GM18858 (cell line): ENCODE data around the gene EDAR.

Experiments
- ATAC-seq: cut with Tn5 transposase; IDR thresholded peaks from one replicate; pipeline ENCODE4 v1.9.1; 2021; ENCODE audit not compliant: unreplicated experiment

EDAR gene

DNA sequence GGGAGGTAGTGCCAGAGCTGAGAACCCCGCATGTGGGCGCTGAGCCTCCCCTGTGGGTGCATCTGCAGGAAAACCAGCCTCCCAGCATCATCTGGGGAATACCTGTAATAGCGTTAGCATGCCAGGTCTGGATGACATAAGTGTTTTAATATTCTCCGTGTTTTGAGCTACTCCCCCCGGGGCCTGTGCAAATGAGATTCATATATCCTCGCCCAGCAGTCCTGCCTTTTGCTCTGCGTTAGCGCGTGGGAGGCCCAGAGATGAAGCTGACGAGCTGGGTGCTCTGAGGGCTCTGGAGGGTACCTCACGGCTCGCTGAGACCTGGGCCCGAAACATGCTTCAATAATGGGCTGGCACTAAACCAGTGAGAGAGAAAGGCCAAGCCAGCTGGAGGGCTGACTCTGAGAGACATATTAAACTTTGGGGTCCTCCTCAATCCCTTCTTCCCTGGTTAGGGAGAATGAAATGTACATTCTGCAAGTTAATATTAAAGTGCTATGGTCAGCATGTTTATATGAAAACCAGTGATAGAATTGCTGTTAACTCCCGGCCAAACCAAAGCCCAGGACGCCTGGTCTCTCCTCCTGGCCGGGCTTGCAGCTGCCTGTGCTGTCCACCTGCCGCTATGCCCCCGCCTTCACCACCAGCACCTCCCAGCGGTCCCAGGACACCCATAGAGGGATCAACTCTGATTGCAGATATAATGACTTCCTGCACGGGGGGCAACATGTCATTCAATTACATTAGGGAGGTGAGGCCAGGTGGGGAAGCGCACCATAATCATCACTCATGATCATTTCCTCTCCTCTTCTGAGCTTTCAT lies 77.0 kb downstream of the EDAR start:
- no peak for ATAC-seq

DNA sequence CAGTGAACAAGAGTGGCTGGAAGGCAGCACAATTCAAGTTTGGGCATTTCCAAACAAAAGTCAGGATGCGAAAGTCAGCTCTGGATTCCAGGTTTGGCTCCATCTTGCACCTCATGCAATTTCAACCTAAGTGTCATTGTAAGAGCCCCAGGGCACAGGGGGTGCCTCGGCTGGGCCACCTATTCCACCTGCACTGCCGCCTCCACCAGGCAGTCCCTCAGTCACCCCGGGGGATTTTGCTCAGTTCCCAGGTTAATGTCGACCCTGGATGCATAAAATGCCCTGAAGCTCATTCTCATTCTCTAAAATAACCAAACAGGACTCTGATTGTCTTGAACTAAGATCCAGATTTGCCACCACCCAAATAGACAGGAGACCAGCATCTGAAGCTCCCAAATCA lies 77.6 kb downstream of the EDAR start:
- ATAC-seq = no peak

DNA sequence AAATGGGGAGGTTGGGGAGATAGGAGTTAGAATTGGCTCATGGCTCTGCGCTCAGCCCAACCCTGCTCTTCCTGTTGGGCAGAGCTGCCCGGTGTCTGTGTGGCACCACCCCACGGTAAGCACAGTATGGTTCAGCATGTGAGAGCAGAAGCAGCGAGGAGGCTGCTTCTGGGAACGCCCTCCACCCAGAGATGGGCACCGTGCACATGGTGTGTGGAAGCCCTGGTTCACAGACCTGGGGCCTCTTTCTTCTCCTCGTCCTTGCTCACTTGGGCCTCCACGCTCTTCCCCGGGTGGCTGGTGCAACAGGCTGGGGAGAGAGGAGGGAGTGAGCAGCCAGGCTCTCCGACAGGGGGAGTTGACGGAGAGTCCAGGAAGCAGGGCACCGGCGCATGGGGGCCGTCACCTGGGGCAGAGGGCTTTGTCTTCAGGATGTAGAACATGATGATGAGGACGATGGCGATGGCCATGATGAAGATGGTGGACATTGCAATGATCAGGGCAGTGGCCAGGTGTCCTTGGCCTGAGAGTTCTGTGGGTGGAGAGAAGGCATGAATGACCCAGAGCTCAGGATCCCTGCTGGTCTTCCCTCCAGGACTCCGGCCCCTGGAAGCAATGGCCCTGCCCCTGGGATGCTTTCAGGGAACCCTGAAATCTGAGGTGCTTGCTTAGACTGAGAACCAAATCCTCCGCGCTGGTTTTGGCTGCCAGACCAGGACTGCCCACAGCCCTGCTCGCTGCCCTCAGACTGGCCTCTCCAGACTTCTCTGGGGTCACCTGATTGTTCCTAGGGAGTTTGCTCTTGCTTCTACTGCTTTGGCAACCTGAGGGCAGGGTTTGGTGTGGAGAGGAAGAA lies 78.3 kb downstream of the EDAR start:
- no peak for ATAC-seq

DNA sequence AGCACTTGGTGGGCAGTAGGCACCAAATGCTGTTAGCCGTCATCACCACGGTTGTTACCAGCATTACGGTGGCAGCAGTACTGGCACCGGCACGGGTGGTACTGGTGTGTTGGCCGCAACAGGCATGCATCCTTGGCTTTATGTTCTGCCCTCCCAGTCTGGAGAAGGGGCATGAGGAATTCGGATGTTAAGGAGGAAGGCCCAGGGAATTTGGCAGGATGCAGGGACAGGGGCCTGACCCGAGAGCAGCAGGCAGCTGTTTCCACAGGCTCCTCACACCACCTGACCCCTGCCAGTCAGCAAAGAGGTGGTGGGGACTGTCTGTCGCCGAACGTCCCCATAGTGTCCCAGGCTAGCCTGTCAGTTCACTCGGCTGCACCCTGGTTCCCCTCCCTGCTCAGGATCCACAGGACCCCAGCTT lies 79.0 kb downstream of the EDAR start:
- ATAC-seq = no peak

DNA sequence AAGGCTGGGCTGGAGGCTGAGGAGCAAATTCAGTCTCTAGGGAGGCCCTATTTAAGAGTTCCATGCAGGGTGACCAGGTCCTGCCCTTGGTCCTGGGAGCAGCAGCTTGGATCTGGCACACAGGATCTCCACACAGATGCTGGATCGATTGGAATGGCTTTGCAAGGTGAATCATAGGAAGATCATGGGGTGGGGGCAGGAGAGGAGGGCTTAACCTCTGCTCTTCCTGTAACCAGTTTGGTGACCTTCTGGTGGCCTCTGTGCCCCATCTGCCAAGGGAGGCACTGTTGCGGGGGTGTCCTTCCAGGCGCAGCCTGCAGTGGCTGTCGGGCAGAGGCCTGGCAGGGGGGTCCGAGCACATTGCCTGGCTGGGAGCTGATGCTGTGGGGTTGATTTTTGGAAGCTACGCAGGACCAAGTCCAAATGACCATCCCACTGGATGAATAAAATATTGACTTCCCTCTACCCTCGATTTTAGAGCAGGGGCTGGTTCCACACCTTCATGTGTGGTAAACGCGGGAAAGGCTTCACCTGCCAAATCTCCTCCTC lies 79.7 kb downstream of the EDAR start:
- ATAC-seq = no peak

DNA sequence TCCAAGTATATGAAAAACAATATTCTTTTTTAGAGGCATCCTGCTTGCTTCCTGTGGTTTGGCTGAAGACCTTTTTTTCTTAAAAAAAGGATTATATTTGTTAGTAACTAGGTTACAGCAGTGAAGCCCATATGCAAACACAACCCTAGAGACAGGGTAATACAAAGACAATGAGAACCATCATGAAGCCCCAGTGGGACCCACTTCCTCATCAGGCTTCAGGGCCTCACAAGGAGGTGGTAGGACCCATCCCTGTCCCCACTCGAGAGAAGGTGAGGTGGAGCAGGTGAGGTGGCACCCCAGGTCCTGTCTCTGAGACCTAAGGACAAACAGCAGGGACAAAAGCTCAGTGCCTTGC lies 80.3 kb downstream of the EDAR start:
- ATAC-seq = no peak

DNA sequence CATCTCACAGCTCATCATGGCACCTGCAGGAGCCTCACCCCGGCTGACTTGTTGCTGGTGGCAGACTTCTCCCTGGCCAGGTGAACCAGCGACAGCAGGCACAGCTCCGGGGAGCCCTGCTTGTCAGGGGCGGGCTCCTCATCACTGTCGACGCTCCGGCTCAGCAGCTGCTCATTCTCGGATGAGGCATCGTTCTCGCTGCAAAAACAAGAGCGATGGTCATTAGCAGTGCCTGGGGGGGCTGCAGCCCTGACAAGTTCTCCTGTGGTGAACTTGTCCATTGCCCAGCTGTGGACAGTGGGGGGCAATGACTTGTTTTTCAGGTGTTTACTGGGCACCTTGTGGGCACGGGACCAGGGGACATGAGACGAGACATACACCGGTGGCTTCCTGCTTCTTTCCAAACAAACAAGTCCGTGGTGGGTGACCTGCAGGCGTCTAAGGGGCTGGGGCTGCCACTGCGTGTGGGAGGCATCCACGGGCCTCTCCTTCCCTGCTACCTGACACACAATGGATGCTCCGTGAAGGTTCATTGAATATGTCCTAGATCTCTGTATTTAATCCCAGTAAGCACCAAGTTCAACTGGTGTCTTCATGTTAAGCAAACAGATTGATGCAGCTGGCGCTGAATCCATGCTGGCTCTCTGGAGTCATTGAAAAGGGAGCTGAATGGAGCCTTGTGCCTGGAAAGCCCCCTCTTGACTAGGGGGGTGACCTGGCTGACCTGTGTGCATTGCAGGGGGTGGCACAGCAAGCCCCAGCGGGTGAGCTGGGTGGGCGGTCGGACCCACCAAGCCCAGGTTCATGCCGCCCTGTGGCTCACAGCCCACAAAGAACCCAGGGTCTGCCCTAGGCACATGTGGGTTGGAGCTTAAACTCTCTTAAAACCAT lies 81.0 kb downstream of the EDAR start:
- ATAC-seq = no peak

DNA sequence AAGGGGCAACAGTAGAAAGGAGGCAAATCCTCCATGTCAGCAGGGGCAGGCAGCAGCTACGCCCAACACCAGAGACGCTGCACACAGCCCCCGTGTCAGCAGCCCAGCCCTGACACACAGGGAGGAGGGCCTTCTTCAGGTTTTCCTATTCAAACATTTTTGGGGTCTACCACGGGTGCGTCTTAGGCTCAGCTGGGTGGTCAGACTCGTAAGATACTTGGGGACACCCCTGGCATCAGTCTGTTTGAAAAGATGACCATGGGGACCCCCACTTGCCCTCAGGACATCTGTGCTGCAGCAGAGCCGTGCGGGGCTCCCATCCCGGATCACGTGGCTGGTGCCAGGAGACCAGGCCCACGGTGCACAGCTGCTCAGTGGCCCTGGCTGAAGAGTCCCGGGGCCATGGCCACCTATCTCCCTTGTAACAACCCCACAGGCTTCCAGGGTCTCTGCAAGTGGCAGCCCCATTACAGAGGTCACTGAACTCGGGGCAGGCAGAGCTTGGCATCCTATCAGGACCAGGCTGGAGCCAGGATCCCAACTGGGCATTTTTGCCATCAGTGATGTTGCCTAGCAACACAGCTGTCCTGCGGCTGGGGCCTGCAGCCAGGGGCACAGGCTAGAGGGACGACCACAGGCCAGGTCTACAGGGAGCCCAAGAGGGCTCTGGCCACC lies 82.5 kb downstream of the EDAR start:
- ATAC-seq = no peak

DNA sequence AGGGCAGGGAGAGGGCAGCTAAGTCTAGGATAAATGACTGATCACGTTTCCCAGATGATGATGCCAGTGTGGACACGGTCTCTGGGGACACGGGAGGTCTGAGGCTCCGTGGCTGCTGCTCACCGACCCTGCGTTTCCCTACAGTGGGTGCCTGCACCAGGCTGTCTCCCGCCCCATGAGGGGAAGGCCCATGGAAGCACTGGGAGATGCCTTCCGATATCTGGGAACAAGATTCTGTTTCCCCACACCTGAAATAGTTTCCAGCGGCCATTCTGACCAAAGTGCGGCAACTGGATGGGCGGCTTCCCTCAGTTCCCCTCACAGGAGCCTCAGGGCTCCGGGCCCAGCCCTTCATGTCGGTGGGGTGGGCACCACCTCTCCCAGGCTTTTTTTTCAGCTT lies 83.1 kb downstream of the EDAR start:
- ATAC-seq = no peak

DNA sequence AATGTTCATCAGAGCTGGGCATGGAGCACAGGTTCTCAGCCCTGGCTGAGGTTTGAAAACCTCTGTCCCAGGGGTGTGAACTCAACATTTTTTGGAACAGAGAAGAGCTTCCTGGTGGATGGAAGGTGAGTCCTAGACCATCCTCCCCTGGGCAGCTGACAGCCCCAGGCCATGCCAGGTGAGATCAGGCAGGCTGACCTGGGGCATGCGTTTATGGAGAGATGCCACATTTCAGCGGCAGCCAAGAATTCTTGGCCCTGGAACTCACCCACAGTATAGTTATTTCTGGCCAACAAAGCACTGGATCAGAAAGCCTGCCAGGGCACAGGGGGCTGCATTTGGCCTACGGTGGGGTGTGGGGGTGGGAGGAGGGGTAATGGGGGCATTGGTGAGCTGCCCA lies 83.8 kb downstream of the EDAR start:
- no peak for ATAC-seq

DNA sequence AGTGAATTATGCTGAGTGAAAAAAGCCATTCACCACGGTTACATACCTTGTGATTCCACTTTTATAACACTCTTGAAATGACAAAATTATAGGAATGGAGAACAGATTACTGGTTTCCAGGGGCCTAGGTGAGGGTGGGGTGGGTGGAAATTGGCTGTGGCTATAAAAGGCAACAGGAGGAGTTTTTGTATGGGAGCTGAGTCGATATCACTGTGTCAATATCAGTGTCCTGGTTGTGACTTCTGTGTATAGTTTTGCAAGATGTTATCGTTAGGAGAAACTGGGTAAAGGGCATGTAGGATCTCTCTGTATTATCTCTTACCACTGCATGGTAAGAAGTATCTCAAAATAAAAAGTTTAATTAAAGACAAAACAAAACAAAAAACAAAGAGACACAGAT lies 84.3 kb downstream of the EDAR start:
- no peak for ATAC-seq

DNA sequence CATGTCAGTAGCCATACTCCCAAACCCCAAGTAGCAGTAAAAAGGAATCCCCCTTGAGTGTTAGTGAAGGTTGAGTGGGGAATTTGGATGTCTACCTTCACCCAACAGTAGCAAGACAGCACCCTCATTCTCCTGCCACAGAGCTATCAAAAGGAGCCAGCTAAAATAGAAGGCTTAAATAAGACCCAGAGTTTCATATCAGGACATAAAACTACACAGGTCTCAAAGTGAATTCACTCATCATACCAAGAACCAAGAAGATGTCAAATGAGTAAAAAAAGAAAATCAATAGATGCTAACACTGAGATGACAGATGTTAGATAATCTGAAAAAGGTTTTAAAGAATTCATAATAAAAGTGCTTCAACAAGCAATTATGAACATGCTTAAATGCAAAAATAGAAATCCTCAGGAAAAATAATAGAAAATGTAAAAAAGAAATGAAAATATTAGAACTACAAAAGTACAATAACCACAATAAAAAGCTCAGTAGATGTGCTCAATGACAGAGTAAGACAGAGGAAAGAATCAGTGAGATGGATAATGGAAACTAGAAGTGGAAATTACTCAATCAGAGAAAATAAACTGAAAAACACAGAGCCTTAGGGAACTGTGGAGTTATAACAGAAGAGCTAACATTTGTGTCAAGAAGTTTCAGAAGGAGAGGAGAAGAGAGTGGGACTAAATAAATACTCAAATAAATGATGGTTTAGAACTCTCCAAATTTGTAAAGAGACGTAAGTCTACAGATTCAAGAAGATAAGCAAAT lies 90.5 kb downstream of the EDAR start:
- ATAC-seq = no peak

DNA sequence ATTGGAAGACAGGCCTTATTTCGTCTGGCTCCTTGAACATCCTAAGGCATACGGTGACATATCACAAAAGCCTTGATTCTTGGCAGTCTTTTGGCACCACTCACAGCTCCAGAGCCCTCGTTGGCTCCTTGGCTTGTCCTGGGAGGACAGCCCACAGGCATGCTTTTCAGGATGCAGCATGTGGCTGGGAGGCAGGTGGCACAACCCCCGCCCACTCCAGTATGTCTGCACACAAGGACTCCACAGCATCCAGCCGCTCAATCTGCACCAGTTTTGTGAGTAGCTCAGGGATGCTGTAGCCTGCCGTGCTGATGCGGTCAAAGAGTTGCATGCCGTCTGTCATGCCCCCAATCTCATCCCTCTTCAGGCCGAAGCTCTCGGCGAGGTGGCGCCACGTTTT lies 92.3 kb downstream of the EDAR start:
- no peak for ATAC-seq

DNA sequence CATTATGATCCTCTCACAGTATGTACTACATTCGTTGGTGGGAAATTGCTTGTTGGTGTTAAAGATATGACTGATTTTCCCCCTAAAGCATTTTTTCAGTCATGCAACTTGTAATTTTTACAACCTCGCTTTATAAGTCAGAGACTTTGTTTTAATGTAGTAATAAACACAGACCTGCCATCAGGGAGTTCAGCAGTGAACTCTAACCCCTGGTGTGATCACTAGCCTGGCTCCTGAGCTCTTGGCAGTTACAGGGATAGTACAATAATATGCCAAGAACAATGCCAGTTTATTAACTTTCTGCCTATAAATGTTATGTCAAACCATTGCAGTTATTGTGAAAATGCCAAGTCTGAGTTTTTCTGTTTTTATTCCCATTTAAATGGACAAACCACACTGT lies 93.8 kb downstream of the EDAR start:
- ATAC-seq = no peak

DNA sequence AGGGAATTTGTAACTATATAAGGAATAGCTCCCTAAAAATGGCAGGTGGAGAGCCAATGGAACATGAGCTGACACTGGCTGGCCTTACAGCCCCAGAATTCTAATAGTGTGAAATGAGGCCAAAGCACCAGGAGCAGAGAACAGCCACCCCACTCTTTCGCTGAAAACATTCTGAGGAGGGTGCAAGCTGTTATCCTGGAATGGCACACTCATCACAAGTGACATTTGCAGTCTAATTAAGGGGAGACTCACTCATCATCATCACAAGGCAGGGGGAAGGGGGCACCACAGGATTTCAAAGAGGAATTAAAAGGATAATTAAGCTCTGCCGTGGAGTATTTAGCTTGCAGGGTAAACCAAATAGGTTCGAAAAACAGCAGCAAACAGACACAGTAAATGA lies 94.3 kb downstream of the EDAR start:
- no peak for ATAC-seq

DNA sequence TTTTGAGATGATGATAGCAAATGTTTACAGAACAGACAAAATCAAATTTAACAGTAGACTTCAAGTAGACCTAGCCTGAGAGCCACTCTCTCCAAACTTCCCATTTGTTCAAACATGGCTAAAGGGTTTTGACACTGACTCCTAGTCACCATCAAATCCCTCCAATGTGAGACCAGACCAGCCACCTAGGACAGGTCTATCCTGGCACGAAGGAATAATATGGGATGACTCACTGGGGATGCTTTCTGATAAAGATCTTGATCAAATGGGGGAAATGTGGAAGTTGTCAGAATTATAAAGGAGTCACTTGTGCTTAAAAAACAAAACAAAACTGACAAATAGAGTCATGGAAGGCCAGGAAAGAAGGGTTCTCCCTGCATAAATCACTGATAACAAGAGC lies 95.7 kb downstream of the EDAR start:
- no peak for ATAC-seq

DNA sequence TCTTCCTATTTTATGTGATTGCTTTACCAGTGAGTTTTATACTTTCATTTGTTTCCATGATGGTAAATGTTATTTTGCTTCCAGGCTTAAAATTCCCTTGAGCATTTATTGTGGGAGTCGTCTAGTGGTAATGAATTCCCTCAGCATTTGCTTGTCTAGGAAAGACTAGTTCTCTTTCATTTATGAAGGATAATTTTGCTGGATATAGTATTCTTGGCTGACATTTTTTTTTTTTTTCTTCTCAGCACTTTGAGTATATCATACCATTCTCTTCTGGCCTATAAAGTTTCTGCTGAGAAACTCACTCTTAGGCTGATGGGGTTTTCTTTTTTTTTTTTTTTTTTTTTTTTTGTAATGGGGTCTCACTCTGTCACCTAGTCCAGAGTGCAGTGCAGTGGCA lies 99.1 kb downstream of the EDAR start:
- no peak for ATAC-seq

DNA sequence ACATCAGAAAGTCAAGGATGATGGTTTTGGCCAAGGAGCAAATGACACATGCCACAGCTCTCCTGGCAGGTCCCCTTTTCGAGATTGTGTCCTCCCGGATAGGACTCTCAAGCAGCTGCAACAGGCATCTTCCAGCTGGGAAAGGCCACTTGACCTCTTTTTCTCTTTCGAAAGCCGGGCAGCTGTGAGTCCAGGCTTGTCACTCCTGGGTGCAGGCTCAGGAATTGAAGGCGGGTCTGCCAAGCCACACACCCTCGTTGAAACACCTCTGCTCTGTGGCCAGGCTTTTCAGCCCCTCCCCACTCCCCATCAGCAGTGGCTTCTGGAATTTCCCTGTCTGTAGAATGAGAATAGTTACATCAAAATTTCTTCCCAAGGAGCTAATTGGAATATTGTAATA lies 104.4 kb downstream of the EDAR start:
- ATAC-seq = no peak

DNA sequence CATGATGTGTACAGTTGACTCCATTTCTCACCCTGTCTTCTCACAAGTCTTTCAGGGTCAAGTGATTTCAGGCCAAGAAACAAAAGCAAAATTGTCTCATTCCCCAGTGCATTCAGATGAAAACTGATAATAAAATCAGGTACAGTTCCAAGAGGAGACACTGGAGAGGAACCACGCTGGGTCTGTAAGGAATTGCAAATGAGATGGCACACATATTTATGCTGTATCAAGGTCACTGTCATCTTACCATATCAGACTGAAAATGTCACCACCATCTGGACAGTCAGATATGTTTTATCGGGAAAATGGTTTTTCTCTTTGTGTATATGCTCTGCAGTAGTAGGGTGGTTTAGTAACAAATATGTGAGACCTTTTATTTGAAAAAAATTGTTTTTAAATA lies 110.7 kb downstream of the EDAR start:
- no peak for ATAC-seq

DNA sequence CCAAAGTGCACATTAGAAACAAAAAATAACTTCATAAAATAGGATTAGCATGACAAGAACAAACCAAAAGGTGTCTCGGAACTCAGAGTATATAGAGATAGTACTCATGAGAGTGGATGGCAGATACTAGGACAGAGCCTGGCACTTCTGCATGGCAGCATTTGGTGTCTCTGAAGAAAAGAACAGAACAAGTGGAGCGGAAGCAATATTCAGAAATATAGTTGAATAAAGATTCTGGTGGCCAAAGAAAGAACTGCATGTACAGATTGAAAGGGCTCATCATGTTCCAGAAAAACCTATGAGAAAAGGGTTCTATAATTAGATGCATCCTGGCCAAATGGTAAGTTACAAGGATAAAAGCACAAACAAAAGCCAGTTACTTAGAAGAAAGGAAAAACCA lies 111.5 kb downstream of the EDAR start:
- ATAC-seq = no peak
